ENCODE results near the gene ROGDI.
"Not testable (repeated sequence)": the region's sequence is repeated elsewhere in the genome, so short reads cannot be mapped to it uniquely, and the experiment has no call there.

ROGDI gene

GRCh38 chr16:4790261-4790660, 12.2 kb downstream of the ROGDI start:
- no peak for DNase-seq

GRCh38 chr16:4788910-4789309, 13.5 kb downstream of the ROGDI start:
- DNase-seq: no peak

GRCh38 chr16:4788489-4788889, 13.9 kb downstream of the ROGDI start:
- DNase-seq: no peak

DNA sequence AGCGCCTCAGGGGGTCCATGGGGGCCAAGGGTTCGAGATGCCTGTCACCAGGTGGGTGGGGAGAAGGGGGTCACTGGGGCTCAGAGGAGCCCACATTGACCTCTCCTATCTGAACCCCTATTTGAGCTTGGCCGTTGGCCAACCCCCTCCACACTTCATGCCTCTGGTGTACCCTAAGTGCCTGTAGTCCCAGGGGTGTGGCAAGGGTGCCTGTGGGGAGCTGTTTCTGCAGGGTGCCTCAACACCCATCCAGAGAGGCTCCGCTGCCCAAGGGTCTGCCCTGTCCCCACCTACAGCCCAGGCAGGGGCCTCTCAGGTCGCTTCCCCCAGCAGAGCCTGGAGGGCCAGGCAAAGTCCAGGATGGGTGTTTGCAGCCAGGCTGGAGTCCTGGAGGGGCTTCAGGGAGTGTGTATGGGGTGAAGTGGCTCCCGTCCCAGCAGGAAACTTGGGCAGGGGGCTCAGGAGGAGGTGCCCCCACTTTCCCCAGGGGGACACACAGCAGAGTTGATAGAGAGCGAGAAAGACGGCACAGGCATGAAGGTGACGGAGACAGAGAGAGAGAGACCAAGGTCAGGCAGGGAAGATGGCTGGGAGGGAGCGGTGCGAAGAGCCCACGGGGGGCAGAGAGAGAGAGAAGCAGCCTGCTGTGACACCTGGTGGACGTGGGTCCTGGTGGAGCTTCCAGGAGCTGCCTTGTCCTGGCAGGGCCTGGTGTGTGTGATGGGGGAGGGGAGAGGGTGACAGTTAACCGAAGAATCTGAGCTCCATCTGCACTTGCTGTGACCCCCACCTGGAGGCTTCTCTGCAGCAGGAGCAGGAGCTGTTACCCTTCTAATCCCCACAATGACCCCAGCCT, 14.6 kb downstream of the ROGDI start, which contains the start of gene SEPTIN12:
Gene SEPTIN12, minus strand, starts transcription at position 719 of the 856 bp plus-strand sequence. Its CDS starts 700 bp downstream, at position 19.
- no peak for DNase-seq

GRCh38 chr16:4787068-4787467, 15.4 kb downstream of the ROGDI start:
- no peak for DNase-seq

DNA sequence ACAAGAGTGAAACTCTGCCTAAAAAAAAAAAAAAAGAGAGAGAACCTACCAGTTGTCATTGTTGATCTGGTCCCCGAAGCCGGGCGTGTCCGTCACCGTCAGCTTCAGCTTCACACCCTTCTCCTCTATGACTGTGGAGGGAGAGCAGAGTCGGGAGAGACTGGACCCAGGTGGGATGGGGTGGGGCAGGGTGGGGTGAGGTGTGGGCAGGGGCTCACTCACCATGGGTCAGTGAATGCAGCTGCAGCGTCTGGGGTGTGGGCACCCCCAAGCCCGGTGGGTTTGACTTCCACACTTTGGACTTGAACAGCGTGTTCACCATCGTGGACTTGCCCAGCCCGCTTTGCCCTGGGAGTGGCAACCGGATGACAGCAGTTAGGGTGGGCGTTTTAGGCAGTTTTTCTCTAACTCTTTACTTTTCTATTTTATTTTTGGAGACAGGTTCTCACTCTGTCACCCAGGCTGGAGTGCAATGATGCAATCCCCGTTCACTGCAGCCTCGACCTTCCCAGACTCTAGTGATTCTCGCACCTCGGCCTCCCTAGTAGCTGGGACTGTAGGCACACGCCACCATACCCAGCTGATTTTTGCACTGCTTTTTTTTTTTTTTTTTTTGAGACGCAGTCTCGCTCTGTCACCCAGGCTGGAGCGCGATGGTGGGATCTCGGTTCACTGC, 16.5 kb downstream of the ROGDI start:
- no peak for DNase-seq

DNA sequence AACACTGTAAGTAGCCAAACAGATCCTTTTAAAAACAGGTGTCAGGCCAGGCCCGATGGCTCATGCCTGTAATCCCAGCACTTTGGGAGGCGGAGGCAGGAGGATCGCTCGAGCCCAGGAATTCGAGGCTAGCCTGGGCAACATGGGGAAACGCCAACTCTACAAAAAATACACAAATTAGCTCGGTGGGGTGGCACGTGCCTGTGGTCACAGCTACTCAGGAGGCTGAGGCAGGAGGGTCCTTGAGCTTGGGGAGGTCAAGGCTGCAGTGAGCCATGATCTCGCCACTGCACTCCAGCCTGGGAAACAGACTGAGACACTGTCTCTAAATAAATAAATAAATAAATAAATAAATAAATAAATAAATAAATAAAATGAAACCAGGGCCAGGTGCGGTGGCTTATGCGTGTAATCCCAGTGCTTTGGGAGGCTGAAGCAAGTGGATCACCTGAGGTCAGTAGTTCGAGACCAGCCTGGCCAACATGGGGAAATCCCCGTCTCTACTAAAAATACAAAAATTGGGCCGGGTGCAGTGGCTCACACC, 17.9 kb downstream of the ROGDI start:
- not testable (repeated sequence) for DNase-seq

GRCh38 chr16:4783951-4784336, 18.5 kb downstream of the ROGDI start:
- DNase-seq: no peak

DNA sequence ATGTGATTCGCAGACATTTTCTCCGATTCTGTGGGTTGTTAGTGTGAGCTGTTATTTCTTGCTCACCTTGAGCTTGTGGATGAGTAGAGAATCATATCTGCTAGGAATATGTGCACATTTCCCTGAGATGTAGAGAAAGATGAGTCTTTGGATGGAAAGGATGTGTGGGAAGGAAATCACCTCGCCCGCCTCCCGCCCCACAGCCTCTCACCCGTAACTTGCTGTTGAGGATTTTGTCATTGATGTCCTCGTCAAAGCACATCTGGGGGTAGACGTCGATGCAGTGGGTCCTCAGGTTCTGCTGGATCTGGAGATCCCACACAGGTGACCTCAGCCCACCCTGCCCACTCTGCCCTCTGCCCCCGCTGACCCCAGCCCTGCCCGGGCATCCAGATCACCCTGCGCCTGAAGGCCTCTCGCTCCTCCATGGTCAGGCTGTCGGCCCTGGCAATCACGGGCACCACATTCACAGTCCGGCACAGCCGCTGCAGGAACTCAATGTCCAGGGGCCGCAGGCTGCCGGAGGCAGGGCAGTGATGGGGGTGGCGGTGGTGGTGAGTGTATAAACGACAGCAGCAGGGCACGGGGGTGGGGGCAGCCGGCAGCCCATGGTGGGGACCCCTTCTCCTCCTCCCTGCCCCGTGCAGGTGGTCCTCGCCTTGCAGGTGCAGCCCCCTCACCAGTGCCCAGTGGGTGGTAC, 19.0 kb downstream of the ROGDI start:
- DNase-seq: no peak

GRCh38 chr16:4780235-4780634, 22.2 kb downstream of the ROGDI start:
- no peak for DNase-seq

GRCh38 chr16:4778050-4778392, 24.4 kb downstream of the ROGDI start:
- DNase-seq: no peak

GRCh38 chr16:4777339-4778049, 24.9 kb downstream of the ROGDI start:
- no peak for DNase-seq

GRCh38 chr16:4776141-4776705, 26.2 kb downstream of the ROGDI start:
- DNase-seq: no peak

DNA sequence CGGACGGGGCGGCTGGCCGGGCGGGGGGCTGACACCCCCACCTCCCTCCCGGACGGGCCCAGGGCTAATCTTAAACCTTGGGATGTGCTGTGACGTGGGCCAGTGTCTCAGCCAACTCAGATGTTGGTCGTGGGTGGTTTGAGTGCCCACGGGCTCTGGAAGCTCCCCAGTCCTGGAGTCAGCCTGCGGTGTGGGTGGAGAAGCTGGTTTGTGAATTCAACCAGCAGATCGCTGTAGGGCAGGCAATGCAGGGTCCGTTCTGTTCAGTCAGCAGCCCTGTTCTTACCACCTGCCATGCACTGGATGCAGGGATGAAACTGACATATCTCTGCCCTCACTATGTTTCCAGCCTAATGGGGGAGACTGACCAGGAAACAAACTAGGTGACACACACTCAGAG, 27.4 kb downstream of the ROGDI start:
- DNase-seq: no peak

- DNase-seq: no peak
Measured at GRCh38 chr16:4772351-4772750, 30.1 kb downstream of the ROGDI start.

DNA sequence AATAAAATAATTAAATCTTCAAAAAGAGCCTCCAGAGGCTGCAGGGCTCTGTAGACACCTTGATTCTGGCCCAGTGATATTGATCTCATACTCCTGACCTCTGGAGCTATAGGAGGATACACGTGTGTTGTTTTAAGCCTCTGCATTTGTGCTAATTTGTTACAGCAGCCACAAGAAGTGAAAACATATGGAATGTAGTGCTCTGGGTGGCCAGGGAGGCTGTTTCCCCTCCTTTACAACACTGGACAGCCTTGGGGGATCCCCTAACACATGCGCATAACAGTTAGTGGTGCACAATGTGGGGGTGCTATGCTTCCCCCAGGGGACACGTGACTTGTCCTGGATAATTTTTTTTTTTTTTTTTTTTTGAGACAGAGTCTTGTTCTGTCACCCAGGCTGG, 30.8 kb downstream of the ROGDI start:
- no peak for DNase-seq

- no peak for DNase-seq
Measured at GRCh38 chr16:4769306-4769638, 33.2 kb downstream of the ROGDI start.

DNA sequence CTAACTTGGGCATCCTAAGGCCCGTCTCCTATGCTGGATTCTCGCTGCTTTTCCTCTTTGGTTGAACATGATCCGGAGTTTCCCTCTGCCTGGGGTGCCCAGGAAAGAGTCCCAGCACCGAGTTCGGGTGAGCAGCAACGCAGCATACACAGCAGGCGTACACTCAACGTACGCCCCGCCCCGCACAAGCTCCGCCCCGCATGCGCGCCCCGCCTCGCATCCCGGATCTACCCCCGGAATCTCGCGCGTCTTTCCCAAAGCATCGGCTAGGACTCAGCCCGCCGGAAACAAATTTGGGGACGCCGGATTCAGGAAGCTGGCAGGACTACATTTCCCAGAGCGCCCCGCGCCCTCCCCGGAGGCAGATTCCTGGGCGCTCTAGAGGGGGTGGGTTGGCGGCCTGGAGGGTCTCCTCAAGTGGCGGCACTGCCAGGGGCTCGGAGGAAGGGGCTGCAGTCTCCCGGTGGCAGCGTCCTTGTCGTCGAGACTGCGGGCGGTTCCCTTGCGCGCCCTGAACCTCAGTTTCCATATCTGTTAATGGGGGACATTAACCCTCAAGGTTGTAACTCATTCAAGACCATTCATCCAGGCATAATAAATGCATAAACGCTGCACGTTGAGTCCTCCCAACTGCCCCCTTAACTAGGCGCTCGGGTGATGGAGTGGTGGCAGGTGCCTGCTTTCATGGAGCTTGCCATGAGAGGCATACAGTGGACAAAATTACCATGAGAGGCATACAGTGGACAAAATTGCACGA, 33.7 kb downstream of the ROGDI start:
- DNase-seq: no peak

GRCh38 chr16:4767872-4768548, 34.4 kb downstream of the ROGDI start:
- no peak for DNase-seq

DNA sequence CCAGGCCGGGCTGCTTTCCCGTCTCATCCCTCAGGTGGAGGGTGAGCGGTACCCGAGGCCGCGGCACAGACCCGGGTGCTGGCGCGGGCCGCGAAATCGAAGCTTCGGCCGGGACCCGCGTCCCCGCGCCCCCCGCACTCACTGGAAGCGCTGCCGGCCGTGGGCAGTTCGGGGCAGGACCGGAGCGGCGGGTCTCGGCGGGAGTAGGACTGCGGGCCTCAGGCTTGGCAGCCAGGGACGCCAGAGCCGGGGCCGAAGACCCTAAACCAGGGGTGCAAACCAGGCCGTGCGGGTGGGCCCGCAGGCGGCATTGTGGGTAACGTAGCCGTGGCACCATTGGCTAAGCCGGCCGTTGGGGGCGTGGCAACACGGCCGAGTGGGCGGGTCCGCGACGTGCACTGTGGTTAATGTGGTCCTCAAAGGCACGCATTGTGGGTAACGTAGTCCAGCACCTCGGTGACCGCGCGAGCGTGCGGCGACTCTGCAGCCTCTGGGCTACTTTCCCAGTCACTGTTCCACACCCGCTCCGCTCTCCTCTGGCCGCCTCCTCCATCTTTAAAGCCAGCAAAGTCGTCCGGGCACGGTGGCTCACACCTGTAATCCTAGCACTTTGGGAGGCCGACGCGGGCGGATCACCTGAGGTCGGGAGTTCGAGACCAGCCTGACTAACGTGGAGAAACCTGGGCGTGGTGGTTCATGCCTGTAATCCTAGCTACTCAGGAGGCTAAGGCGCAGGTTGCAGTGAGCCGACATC, 35.4 kb downstream of the ROGDI start, which contains the start of gene ZNF500:
Gene ZNF500, minus strand, starts transcription at position 288 of the 754 bp plus-strand sequence. CDS start 1,184 bp downstream, outside the sequence.
- no peak for DNase-seq

Data from cortex of kidney (tissue), 1 donor.